ENCODE results near the gene FCGR1A.
"Not testable (repeated sequence)": the region's sequence is repeated elsewhere in the genome, so short reads cannot be mapped to it uniquely, and the experiment has no call there.

Gene FCGR1A

GRCh38 chr1:149782600-149782999, at the start of gene FCGR1A:
FCGR1A (plus strand) TSS chr1:149782694; CDS start chr1:149782744, 50 bp downstream.
- not testable (repeated sequence) for FAIRE-seq

DNA sequence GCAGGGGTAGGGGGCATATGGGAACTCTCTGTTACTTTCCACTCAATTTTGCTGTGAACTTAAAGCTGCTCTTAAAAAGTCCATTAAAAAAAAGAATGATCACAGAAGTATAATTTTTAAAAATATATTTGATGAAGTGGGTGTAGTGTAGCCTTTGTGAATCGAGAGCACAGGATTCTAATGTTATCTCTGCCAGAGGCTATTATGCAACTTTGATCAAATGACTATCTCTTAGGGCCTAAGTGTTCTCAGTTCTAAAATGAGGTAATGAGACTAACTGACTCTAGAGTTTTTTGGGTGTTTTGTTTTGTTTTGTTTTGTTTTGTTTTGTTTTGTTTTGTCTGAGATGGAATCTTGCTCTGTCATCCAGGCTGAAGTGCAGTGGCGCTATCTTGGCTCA, 49.7 kb upstream of the FCGR1A start:
- FAIRE-seq: not testable (repeated sequence)

- not testable (repeated sequence) for FAIRE-seq
Observed at GRCh38 chr1:149734692-149735091, 47.8 kb upstream of the FCGR1A start.

DNA sequence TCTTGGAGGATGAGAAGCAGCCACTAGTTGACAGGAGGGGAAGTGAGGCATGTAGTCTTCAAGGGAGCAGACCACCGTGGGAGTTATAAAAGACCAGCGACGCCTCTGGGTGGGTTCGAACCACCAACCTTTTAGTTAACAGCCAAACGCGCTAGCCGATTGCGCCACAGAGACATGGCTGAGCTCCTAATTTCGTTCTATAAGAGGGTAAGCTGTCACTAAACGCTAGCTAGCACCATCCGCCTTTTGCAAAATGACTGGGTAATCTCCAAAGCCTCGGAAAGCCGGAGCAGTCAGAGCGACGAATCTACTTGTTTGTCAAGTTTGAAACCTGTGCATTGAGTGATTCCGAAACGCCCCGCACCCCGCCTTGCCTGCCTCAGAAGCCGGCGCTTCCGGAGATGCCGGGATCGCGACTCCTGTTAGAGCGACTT, 42.3 kb upstream of the FCGR1A start:
- not testable (repeated sequence) for FAIRE-seq

DNA sequence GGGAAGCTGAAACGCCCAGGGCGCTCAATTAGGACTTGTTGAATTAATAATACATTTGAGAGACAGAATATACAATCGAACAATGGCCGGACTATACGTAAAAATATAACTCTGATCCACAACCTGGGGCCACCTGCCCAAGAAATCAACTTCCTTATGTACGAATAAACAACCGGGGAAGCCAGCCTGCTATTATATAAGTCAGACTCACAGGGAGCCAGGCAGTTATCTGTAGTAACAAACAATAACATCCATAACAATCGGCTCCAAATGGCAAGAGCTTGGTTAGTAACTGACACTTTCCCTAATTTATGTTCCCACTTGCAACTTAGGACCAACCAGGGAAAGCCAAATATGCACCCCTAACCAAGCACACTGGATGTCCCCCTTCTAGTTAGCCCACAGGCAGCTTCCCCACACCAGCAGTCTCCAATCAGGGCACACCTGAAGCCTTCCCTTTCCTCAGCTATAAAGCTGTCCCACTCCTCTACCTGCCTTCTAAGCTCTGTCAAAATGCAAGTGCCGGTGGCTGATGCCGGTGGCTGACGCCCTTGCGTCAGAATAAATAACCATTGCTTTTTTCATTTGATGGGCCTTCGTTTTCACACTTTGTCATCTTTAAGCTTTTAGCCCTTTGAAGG, 41.8 kb upstream of the FCGR1A start:
- FAIRE-seq: not testable (repeated sequence)

DNA sequence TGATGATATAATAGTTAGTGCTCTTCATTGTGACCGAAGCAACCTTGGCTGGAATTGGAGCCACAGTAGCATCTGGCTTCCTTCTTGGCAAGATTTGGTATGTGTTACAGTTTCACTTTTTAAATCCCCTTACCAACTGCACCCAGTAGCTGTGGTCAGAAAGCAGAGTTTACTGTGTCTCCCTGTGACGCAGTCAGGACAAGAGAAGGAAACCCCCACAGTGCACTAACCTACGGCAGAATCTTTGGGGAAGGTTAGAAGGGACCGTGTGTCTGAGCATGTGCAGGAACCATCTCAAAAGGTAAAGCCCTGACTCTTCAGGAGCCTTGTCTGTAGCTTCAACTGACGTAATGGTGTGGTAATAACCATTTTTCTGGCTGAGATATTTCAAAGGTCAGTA, 40.6 kb upstream of the FCGR1A start:
- not testable (repeated sequence) for FAIRE-seq

- not testable (repeated sequence) for FAIRE-seq
Observed at GRCh38 chr1:149746463-149747356, 35.8 kb upstream of the FCGR1A start.

DNA sequence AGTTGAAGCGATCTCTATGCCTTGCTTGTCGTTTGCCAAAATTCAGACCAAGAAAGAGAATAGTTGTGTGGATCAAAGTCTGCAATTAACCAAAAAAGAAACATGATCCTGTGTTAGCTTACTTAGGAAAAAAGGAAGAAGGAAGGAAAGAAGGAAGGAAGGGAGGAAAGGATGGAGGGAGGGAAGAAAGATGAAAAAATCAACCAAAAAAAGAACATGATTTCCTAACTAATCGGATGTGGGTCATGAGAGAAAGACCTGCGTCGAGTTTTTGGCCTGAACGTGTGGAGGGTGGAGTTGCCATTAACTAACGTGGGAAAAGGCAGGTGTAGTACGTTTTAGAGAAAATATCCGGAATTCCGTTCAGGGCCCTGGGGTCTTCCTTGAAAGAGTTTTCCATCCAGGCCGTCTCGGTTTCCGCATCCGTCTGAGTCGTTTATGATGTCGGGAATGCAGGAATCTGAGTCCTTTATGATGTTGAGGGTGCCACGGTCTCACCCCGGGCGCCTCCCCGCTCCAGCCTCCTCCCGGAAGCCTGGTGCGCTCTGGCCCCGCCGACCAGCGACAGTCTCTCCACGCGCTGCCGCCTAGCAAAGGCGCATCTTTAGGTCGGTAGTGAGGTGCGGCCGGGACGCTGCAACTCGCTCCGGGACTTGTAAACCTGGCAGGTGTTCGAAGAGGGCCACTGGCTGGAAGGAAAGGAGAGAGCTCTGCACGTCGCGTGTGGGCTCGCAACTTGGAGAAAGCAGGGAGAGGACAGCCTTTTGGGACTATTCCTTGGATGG, 34.9 kb upstream of the FCGR1A start:
- FAIRE-seq: not testable (repeated sequence)

- FAIRE-seq: not testable (repeated sequence)
Observed at GRCh38 chr1:149748144-149748500, 34.4 kb upstream of the FCGR1A start.

- FAIRE-seq: not testable (repeated sequence)
Observed at GRCh38 chr1:149750562-149750961, 31.9 kb upstream of the FCGR1A start.

- FAIRE-seq: not testable (repeated sequence)
Observed at GRCh38 chr1:149752186-149752585, 30.3 kb upstream of the FCGR1A start.

GRCh38 chr1:149753466-149753865, 29.0 kb upstream of the FCGR1A start:
- FAIRE-seq: not testable (repeated sequence)

DNA sequence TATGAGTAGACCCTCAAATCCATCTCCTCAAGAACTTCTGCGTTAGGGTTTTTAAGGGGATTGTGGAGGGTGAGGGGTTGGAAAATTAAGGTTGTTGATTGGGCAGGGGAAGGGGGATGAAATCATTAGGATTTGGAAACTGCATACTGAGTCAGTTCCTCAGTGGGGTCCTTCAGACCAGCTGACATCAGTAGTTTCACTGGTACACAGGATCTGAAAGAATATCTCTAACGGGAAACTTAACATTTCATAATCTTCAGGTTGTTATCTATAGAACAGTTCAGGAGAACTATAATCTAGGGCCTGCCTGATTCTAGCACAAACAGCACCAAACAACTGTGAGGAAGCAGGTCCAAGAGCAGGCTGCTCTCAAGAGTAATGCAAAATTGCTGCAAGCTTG, 27.2 kb upstream of the FCGR1A start:
- not testable (repeated sequence) for FAIRE-seq

GRCh38 chr1:149762294-149762693, 20.2 kb upstream of the FCGR1A start:
- FAIRE-seq: not testable (repeated sequence)

DNA sequence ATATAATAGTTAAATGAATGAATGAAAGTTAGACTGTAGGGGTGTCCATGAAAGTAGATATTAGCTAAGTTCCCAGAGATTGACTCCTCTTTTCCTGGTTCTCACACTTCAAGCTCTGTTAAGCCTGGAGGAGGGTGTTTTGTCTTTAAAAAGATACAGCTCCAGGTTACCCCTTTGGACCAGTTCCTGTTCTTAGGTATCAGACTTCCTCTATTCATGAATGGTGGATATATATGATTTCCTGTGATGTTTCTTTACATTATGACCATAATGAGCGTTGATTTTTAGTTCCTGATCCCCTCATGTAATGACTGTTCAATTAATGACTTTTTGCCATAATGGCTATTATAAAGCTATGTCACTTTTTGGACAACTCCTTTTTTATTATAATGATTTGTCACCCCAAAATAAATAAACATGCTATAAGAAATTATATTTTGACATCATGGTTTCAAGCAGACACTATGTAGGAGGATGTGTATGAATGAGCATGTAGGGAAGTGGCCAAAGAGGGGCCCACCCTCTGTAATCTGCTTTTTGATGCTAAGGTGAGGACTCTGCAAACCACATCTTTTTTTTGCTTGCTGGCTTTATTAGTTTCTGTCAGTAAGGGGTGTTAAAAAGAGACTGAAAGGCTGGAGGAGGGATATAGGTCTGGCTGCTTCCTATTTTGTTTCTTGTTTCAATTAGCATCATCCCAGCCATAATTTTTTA, 18.2 kb upstream of the FCGR1A start:
- FAIRE-seq: not testable (repeated sequence)

- not testable (repeated sequence) for FAIRE-seq
Observed at GRCh38 chr1:149766241-149766640, 16.3 kb upstream of the FCGR1A start.

GRCh38 chr1:149769216-149769615, 13.3 kb upstream of the FCGR1A start:
- FAIRE-seq: not testable (repeated sequence)

- FAIRE-seq: not testable (repeated sequence)
Observed at GRCh38 chr1:149770661-149771060, 11.8 kb upstream of the FCGR1A start.

DNA sequence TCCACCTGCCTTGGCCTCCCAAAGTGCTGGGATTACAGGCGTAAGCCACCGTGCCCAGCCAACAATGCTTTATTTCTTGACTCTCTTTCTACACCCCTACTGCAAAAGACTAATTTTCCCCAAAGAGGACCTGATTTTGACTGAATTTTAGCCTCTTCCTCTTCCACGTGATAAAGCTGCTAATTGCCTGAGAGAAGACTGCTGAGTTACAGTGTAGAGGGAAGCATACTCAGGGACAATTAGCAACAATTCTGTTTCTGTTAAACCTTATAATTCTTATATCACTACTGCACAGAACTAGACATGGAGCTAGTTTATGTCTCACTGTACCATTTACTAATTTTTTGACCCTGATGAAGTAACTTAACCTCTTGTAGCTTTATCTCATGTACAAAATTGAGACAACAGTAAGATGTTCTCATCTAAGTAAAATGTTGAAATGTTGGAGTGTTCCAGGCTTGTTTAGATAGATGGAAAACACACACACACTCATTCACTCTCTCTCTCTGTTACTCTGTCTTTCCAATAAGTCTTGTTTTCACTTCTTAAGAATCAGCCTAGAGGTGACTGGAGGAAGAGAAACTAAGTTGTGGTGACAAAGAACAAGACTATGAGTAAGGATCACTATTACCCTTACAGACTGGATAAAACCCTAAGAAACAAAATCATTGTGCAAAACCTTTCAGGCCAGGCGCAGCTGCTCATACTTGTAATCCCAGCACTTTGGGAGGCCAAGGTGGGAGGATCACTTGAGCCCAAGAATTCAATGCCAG, 10.7 kb upstream of the FCGR1A start:
- FAIRE-seq: not testable (repeated sequence)

DNA sequence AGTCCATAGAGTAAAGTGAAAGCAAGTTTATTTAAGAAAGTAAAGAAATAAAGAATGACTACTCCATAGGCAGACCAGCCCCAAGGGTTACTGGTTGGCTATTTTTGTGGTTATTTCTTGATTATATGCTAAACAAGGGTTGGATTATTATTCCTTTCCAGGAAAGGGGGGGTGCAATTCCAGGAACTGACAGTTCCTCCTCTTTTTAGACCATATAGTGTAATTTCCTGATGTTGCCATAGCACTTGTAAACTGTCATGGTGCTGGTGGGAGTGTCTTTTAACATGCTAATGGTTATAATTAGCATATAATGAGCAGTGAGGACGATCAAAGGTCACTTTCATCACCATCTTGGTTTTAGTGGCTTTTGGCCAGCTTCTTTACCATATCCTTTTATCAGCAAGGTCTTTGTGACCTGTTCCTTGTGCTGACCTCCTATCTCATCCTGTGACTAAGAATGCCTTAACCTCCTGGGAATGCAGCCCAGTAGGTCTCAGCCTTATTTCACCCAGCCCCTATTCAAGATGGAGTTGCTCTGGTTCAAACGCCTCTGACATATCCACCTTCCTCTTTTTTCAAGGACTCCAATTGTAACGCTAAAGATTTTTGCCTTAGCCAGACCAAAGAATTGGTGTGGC, 6.9 kb upstream of the FCGR1A start:
- not testable (repeated sequence) for FAIRE-seq

DNA sequence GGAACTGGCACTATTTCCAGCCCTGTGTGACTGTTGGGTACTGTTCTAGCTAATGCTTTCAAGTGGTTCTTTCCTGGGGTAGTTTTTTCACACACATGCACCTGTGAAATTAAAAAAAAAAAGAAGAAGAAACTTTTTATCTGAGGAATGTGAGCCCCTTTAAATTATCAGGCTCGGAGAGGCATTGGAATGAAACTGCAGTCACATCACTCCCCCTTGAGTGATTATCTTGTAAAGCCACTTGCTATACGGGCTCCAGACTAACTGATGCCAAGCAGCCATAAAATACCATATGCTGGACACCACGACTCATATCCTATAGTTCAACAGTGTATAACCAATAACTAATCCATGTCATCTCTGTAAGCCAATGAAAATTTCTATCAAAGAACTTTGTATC, 5.4 kb upstream of the FCGR1A start:
- not testable (repeated sequence) for FAIRE-seq

Data from G401.6 (cell line).